Stimulated activated CD4-positive, alpha-beta T cell treated with anti-CD3 and anti-CD28 coated beads, TNF-alpha, amount 100 ng/mL, for 1 hour (primary cell): ENCODE data around the gene TMEM132A.
"Not testable (repeated sequence)": the region's sequence is repeated elsewhere in the genome, so short reads cannot be mapped to it uniquely, and the experiment has no call there.

Experiments used
- DNase-seq, 3 donors: peaks; one replicate each; pipeline ENCODE4 v3.0.0-alpha.2; 2020; ENCODE audit warnings: low read depth in 3 of 3, low spot score in 1 of 3

The TMEM132A gene

DNA sequence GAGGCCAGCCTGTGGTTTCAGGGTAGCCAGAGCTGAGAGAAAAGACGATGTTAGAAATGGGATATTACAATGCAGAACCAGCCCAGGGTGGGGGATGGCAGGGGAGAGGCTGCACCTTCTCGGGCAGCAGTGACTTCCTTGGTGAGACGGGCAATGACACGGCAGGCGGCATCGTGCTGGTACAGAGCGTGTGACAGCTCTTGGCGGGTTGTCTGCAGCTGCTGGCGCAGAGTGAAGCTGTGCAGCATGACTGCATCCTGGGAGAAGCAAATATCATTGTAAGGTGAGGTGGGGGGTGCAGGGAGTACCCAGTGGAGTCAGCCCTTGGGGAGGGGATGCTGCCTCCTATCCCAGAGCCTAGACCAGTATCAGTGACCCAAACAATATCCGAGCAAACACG, 21.6 kb upstream of the TMEM132A start:
- no peak for DNase-seq

DNA sequence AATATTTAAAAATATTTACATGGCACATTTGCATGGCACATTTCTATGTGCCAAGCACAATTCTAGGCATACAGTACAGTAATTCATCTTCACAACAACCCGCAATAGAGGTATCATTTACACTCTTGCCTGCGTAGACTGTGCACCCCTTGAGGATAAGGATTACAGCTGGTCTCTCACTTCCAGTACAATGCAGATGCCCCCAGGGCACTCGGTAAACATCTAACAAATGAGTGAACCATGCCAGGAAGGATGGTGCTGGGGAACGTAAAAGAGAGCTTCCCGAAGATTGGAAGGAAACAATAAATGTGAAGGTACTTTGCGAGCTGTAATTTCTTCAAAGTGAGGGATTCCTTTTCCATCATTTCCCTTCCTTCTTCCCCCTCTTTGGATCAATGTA, 19.2 kb upstream of the TMEM132A start:
- no peak for DNase-seq

DNA sequence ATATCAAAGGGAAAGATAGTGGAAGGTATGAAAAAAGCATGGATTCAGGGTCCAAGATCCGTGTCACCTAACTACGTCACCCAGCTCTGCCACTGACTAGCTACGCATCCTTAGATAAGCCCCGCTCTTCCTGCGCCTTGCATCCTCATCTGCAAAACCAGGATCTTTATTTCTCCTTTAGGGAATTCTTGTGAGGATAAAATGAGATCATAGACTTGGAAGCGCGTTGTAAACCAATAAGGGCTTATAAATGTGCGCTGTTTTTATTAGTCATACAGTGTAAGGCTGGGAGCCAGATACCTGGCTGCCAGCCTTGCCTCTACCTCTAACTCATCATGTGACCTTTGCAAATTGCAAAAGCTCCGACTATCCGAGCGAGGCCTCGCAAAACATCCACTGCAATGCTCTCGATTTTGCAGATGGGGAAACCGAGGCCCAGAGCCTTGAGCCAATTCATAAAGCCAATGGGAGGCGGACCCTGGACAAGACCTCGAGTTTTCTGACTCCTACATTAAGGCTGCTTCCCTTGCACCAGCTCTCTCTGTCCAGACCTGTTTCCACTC, 18.6 kb upstream of the TMEM132A start:
- no peak for DNase-seq

- DNase-seq: peak; percentile 92 to 98 (median 97)
Observed at GRCh38 chr11:60906132-60906972, 17.9 kb upstream of the TMEM132A start, which contains the start of gene PRPF19. Gene PRPF19, minus strand, starts transcription at chr11:60906585. Its CDS starts 203 bp downstream, at chr11:60906382.

DNA sequence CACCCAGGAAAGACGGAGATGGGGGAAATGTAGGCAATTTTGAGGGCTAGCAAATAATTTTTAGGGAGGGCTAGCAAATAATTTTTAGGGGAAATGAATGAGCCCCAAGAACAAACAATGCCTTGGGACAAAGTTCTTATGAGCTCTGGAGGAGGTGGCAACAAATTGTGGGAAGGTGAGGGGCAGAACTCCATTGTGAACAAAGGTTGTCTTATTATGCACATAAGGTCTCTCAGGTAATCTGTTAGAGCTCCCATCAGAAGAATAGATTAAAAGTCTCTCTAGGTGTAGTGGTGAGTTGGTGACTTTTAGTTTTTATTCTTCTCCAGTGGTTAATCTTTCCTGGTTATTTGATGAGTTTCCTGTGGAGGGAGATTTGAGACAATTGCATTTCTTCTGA, 15.5 kb upstream of the TMEM132A start:
- DNase-seq: no peak

DNA sequence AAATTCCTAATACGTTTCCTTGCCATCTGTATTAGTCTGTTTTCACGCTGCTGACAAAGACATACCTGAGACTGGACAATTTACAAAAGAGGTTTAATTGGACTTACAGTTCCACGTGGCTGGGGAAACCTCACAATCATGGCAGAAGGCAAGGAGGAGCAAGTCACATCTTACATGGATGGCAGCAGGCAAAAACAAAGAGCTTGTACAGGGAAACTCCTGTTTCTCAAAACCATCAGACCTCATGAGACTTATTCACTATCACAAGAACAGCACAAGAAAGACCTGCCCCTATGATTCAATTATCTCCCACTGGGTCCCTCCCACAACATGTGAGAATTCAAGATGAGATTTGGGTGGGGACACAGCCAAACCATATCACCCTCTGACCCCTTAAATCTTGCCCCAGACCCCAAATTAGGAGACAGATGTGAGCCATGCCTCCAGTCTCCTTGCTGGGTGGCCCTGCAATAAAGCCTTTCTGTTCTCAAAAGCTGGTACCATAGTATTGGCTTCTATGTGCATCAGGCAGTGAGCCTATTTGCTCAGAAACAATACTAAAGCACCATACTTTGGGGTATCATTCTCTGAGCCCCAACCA, 14.5 kb upstream of the TMEM132A start:
- not testable (repeated sequence) for DNase-seq

- no peak for DNase-seq
Observed at GRCh38 chr11:60910281-60910687, 14.0 kb upstream of the TMEM132A start.

GRCh38 chr11:60910711-60911380, 13.4 kb upstream of the TMEM132A start:
- no peak for DNase-seq

- DNase-seq: no peak
Observed at GRCh38 chr11:60912223-60912850, 11.9 kb upstream of the TMEM132A start.

GRCh38 chr11:60912851-60913528, 11.3 kb upstream of the TMEM132A start:
- DNase-seq: no peak

DNA sequence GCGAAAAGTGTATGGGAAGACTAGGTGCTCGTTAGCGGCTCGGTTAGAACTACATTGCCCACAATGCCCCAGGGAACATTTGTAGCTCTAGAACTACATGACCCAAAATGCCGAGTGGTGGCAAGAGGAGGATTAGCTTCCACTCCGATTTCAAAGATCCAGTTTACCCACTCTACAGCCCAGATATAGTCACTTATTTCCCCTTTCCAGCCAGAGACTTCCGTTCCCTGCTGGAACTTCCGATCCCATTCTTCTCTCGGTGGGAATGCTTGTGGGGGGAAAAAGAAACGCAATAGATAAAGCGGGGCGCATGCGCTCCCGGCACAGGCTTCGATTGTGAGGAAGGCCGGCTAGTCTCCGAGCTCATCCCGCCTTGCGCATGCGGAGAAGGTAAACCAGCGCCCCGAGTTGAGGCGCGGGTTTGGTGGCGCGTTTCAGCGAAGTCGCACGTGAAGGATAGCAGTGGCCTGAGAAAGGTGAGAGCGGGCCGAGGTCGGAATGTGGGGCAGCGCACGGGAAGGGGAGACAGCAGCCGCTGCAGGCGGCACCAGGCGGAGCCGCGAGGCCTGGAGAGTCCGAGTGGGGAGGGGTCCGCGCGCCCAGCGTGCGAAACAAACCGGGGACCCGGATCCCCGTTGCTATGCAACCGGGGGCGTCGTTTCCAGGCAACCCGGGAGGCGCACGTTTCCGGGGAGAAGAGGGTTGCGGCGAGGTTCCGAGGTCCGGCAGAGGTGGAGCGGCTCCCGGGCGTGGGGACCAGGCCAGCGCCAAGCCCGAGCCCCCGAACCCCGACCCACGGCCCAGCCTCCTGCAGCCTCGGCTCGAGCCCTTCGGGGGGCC, 10.2 kb upstream of the TMEM132A start, which contains the start of gene TMEM109:
Gene TMEM109, plus strand, starts transcription at position 366 of the 840 bp plus-strand sequence. CDS start 5,536 bp downstream, outside the sequence.
- DNase-seq: peak; percentile 70 to 75 (median 73)

GRCh38 chr11:60914633-60915247, 9.5 kb upstream of the TMEM132A start:
- DNase-seq: no peak

GRCh38 chr11:60915248-60915914, 8.9 kb upstream of the TMEM132A start:
- peak; percentile 26 to 51 (median 36) for DNase-seq

DNA sequence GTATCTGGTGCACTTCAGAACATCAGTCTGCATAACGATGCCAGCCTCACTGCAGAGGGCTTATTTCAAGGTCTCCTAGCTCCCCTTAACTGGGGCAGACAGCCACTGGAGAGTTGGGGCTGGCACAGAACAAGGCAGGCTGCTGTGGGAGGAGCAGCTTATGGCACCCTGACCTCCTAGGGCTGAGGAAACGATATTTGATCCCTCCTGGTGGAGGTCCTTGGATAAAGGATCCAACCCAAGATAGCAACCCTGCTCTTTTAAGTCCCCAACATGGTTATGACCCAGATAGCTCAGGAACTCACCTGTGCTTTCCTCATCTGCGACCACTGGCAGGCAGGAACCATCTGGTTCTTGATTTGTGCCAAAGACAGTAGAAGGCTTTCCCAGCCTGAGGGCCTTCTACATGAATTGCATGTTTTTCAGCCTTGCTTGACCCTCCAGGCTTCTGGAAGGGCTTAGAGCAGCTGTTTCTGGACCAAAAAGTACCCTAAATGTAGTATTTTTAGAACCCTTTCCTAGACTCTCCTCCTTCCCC, 7.5 kb upstream of the TMEM132A start:
- DNase-seq: no peak

GRCh38 chr11:60917267-60917666, 7.0 kb upstream of the TMEM132A start:
- no peak for DNase-seq

DNA sequence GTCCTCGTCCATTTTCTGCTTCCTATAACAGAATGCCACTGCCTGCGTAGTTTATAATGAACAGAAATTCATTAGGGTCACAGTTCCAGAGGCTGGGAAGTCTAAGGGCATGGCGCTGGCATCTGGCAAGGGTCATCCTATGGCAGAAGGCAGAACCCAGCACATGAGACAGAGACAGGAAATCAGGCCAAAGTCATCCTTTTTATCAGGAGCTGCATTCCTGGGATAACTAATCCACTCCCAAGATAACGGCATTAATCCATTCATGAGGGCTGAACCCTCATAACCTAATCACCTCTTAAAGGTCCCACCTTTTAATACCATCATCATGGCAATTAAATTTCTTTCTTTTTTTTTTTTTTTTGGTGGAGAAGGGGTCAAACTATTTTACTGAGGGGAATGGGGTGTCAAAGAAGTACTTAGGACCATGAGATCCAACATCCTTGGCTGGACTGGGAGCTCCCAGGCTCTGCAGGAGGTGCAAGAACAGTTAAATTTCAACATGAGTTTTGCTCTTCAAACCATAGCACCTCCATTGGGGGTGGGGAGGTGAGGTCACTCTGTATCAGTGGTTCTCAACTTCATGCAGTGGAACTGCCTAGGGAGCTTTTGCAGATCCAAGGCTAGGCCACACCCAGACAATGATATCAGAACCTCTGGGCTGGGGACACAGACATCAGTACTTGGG, 5.9 kb upstream of the TMEM132A start:
- no peak for DNase-seq

DNA sequence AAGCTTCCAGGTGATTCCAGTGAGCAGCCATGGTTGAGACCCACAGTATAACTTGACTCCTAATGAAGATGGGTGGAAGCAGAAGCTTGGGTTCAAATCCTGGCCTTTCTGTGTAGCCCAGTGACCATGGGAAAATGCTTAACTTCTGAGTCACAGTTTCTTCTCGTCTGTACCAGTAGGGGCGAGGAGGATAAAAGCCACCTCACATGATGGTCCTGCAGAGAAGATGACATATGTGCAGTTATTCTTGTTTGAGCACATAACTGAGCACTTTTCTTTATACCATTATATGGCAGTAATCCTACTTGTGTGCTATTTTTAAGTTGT, 5.4 kb upstream of the TMEM132A start:
- no peak for DNase-seq

DNA sequence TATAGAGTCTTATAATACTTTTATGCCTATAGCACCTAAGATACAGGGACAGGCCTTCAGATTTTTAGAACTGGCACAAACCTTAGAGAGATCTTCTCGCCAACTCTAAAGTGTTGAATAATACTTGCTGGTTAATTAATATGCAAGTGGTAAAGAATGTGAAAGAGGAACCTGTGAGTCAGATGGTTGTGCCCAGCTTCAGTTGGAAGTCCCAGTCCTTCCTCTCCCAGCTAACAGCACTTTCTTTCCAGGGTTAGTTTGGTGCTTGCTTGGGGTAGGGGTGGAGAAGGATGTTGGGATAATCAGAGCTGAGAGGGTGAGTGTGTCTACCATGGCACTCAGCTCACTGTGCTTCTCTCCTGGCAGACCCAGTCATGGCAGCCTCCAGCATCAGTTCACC, 4.9 kb upstream of the TMEM132A start:
- no peak for DNase-seq
